IPS DF 6.9 (cell line): ENCODE data around the gene MSL1.

Source experiments
- DNase-seq: peaks from one replicate; pipeline ENCODE4 v3.0.0-alpha.2; 2013; ENCODE audit warnings: low read depth, low spot score
- H3K27ac ChIP-seq: one replicate; pipeline ENCODE4 v1.5.1; 2013; ENCODE audit warnings: low read length, control low read depth
- H3K27me3 ChIP-seq: 2 replicates; pipeline ENCODE4 v1.6.1; 2013; ENCODE audit warnings: mild to moderate bottlenecking, low read length; ENCODE audit not compliant: control insufficient read depth, insufficient read depth
- H3K36me3 ChIP-seq: 2 replicates; pipeline ENCODE4 v1.6.1; 2013; ENCODE audit warnings: low read length; ENCODE audit not compliant: control insufficient read depth, insufficient read depth
- H3K4me1 ChIP-seq: 2 replicates; pipeline ENCODE4 v1.6.1; 2013; ENCODE audit warnings: low read length; ENCODE audit not compliant: control insufficient read depth, insufficient read depth
- H3K4me3 ChIP-seq: 2 replicates; pipeline ENCODE4 v1.5.1; 2013; ENCODE audit warnings: mild to moderate bottlenecking, low read length
- H3K9me3 ChIP-seq: 2 replicates; pipeline ENCODE4 v1.6.1; 2013; ENCODE audit warnings: low read length, inconsistent platforms; ENCODE audit not compliant: control insufficient read depth, insufficient read depth
- WGBS: extraction: QIAGEN DNeasy Blood & Tissue Kit; methylation state at CpG from one replicate; pipeline ENCODE4 v1.1.7; 2013; ENCODE audit warnings: mixed read lengths, missing lambda C conversion rate; ENCODE audit not compliant: insufficient read length, insufficient coverage; 5-methylcytosine and 5-hydroxymethylcytosine counted together

Gene MSL1

DNA sequence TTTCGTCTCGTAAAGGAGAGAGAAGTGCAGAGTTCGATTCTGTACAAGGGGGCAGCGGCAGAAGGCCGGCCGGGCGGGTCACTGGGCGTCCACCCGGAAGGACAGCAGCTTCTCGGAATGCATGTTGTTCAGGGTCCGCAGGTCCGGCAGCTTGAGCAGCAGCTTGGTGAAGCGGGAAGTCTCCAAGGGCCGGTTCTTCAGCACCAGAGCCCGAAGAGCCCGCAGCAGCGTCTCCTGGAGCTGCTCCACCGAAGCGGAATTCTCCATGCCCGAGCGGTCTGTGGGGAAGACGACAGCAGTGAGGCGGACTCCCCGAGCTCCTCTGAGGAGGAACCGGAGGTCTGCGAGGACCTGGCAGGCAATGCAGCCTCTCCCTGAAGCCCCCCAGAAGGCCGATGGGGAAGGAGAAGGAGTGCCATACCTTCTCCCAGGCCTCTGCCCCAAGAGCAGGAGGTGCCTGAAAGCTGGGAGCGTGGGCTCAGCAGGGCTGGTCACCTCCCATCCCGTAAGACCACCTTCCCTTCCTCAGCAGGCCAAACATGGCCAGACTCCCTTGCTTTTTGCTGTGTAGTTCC lies 28.7 kb upstream of the MSL1 start:
- Histone ChIP-seq H3K4me1 (peaks cover 7% of the 10 kb centered on the region), H3K27me3 (no peaks in the 10 kb centered on the region), H3K9me3 (no peaks in the 10 kb centered on the region), H3K27ac (no peak overlapping the region), H3K4me3 (no peak overlapping the region), H3K36me3 (peaks cover 17% of the 10 kb centered on the region)
- no CpG with 5 or more reads among the region's 29 CpGs for WGBS
- no peak for DNase-seq

DNA sequence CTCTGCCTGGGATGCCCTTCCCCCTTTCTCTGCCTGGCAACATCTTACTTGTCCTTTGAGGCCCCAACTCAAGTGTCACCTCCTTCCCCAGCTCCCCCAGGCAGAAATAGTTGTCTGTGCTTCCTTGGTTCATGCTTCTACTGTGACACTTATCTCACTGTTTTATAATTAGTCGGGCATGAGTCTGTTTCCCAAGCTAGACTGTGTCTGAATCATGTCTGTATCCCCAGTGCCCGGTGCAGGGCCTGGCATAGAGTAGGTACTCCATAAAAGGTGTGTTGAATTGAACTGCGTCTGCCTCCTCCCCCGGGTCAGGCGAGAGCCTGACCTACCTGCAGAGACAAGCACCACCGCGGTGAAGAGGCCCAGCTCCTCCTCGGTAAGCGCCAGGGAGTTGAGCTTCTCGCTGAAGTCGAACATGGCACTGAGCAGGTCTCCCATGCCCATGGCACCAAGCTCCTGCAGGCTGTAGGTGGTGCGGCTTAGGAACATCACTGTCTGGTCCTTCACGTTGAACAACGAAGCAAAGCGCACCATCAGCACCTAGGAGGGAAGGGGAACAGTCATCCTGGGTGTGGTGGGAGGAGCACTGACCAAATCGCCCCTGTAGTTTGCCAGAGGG lies 28.1 kb upstream of the MSL1 start:
- no peaks in the 10 kb centered on the region for H3K9me3 ChIP-seq
- no CpG with 5 or more reads among the region's 16 CpGs for WGBS
- DNase-seq: no peak
- H3K4me1 ChIP-seq: peaks cover 13% of the 10 kb centered on the region
- peaks cover 16% of the 10 kb centered on the region for H3K36me3 ChIP-seq
- H3K27me3 ChIP-seq: no peaks in the 10 kb centered on the region
- no peak overlapping the region for H3K4me3 ChIP-seq
- H3K27ac ChIP-seq: no peak overlapping the region

DNA sequence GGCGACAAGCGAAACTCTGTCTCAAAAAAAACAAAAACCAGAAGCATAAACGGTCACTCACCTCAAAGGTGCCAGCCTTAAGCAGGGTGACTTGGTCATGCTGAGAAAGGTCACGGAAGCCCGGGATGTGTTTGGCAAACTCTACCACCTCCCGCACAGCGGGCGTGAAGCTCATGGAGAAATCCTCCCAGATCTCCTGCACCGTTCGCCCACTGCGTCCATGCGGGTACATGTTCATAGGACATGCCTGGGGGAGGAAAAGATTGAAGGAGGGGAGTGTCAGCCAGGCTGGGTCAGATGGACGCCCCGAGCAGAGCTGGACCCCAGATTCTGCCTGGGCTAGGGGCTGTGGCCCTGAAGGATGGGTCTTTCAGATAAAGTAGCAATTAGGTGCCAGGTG lies 26.9 kb upstream of the MSL1 start:
- peaks cover 4% of the 10 kb centered on the region; the same call in 1 of the 2 replicates for H3K27me3 ChIP-seq
- peaks cover 15% of the 10 kb centered on the region for H3K4me1 ChIP-seq
- H3K27ac ChIP-seq: no peak overlapping the region
- no peak overlapping the region for H3K4me3 ChIP-seq
- DNase-seq: no peak
- WGBS: no CpG with 5 or more reads among the region's 14 CpGs
- peaks cover 16% of the 10 kb centered on the region for H3K36me3 ChIP-seq
- H3K9me3 ChIP-seq: no peaks in the 10 kb centered on the region

DNA sequence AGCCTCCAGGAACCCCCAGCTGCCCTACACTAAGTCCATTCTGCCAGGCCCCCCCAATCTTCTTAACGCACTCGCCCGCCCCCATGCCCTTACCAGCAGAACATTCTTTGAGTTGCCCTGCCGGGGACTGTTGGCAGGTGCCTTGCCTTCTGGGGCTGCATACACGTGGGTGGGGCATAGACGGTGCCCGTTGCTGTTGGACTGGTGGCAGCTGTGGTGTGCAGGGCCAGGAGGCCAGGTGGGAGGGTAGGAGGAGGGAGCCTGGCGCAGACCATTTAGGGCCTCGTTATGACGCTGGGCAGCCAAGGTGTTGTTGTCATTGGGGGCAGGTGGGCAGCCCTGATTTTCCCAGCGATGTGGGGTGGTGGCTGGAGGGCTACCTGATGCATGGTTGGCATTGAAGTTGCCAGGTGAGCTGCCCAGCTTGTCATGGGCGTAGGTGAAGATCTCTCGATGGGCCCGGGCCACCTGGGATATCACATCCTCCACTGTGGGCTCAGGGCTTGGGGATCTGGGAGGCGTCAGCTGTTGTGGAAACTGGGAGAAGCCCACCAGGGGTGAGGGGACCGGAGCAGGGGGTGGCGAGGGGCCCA lies 26.3 kb upstream of the MSL1 start:
- no peak overlapping the region for H3K27ac ChIP-seq
- H3K4me3 ChIP-seq: no peak overlapping the region
- WGBS: no CpG with 5 or more reads among the region's 17 CpGs
- DNase-seq: no peak
- H3K4me1 ChIP-seq: peaks cover 20% of the 10 kb centered on the region
- no peaks in the 10 kb centered on the region for H3K9me3 ChIP-seq
- H3K36me3 ChIP-seq: peaks cover 16% of the 10 kb centered on the region
- peaks cover 7% of the 10 kb centered on the region; the same call in 1 of the 2 replicates for H3K27me3 ChIP-seq

DNA sequence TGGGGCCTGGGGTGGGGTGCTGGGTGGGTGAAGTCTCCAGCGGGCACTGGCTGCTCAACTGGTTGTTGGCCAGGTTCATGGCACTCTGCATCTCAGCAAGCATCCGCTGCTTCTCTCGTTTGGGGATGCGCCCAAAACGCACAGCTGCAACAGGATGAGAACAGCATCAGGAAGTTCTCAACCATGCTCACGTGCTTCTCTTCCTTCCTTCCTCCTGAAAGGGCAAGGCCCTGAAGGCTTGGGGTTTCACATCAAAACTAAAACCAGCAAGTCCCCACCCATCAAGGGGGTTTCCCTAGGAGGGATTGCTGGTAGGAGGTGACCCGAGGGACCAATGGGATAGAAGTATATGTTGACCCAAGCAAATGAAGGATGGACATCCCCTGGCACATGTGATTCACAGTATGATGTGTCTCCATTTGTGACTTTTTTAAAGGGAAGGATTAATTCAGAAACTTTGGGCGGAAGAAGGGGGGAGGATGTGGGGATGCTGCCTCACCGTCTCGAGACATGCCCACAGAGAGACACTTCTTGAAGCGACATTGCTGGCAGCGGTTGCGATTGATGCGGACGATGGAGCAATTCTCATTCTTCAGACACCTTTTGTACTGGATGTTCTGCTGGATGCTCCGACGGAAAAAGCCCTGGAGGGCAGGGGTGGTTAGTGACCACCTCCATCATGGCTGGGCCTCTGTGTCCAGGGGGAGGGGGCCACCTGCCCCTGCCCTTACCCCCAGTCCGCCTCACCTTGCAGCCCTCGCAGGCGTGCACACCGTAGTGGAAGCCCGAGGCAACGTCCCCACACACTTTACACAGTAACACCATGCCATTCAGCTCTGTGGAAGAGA lies 25.6 kb upstream of the MSL1 start:
- Histone ChIP-seq H3K4me3 (no peak overlapping the region), H3K36me3 (peaks cover 16% of the 10 kb centered on the region), H3K9me3 (no peaks in the 10 kb centered on the region), H3K27me3 (peaks cover 7% of the 10 kb centered on the region; the same call in 1 of the 2 replicates), H3K4me1 (peaks cover 17% of the 10 kb centered on the region), H3K27ac (no peak overlapping the region)
- no CpG with 5 or more reads among the region's 23 CpGs for WGBS
- DNase-seq: no peak

DNA sequence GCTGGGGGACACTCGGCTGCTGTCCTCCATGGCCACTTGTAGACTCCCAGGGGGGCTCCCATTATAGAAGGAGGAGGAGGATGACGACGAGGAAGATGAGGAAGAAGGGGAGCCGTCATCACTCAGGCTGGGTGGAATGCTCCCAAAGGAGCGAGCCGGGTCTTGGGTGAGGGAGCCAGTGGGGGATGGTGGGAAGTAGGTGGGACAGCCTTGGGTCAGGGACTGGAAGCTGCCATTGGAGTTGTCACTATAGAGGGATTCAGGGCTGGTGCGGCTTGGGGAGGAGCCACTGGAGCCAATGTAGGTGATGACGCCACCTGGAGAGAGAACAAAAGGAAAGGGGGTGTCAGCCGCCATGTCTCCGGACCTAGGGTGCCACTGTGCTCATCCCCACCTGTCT lies 24.7 kb upstream of the MSL1 start:
- no CpG with 5 or more reads among the region's 10 CpGs for WGBS
- H3K27ac ChIP-seq: no peak overlapping the region
- peaks cover 7% of the 10 kb centered on the region; the same call in 1 of the 2 replicates for H3K27me3 ChIP-seq
- no peak for DNase-seq
- H3K9me3 ChIP-seq: no peaks in the 10 kb centered on the region
- no peak overlapping the region for H3K4me3 ChIP-seq
- peaks cover 16% of the 10 kb centered on the region for H3K36me3 ChIP-seq
- peaks cover 13% of the 10 kb centered on the region; the same call in 1 of the 2 replicates for H3K4me1 ChIP-seq

DNA sequence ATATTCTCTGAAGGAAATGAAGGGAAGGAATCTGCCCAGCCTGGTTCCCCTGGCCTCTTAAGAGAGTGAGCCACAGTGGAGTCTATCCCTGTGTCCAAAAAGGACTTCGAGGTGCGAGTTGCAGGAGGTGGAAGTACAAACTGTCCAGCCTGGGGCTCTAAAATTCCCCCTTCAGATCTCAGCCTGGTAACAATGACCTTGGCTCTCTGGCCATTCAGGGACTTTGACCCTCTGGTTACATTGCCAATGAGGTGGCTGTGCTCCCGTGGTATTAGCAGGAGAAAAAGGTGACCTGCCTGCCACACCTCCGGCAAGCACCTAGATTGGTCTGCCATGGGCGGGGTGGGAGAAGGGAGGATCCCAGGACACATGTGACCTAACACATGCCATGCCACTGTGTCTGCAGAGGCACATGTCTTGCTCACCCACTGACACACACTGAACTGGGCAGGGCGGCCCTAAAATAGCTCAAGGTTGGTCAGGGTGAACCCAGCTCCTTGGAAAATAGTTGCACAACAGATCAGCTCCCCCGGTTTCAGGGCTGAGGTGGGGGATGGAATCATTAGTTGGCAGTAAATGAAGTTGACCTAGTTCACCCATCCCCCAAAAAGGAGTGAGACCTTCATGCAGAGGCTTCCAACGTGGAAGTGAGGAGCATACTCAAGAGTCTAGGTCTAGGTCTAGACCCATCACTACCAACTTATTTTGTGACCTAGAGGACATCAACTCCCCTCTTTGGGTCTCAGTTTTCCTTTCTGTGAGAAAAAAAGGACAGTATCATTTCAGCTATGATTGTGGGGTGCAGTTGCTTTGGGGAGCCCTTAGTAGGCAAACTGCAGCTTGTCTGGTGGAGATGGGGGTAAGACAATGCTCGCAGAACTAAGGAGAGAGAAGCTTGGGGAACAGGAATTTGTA lies 23.6 kb upstream of the MSL1 start:
- Histone ChIP-seq H3K9me3 (no peaks in the 10 kb centered on the region), H3K27me3 (peaks cover 7% of the 10 kb centered on the region; the same call in 1 of the 2 replicates), H3K4me1 (peaks cover 15% of the 10 kb centered on the region; the same call in 1 of the 2 replicates), H3K27ac (no peak overlapping the region), H3K36me3 (peaks cover 14% of the 10 kb centered on the region), H3K4me3 (no peak overlapping the region)
- no peak for DNase-seq
- WGBS: no CpG with 5 or more reads among the region's 9 CpGs

DNA sequence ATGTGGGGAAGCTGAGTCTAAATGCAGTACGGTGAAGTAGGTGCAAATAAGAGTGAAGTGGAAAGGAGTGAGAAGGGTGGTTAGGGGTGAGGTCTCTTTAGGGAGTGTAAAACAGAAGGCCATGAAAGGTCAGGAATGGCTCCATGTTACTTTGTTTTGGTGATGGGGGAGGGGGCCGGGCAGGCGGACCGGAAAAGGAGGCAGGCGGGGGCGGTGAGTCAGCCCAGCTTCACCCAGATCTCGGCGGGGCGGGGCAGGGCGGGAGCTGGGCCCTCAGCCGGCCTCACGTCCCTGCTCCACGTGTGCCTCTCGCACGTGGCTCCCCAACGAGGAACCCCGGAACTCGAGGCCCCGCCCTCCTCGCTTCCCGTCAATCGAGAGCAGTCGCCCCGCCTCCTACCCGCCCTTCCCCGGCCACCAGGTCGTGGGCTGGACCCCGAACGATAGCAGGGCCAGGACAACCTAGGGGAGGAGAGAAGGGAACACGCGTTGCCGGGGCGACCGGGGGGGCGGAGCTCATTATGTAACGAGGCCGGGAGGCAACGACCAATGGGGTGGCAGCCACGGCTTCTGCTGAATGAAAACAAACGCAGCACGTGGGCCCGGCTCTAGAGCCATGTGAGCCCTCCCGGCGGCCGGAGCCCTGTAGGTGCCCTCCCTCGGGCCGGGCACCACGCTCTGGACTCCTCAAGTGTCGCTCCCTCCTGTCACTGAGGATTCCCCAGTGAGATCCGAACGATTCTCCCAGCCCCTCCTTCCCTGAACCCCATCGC lies 22.7 kb upstream of the MSL1 start:
- no peak overlapping the region for H3K27ac ChIP-seq
- H3K4me1 ChIP-seq: peaks cover 18% of the 10 kb centered on the region; the same call in 1 of the 2 replicates
- no peak for DNase-seq
- 100% methylated on average over 1 of the region's 52 CpGs for WGBS
- H3K36me3 ChIP-seq: peaks cover 9% of the 10 kb centered on the region; the same call in 1 of the 2 replicates
- no peaks in the 10 kb centered on the region for H3K9me3 ChIP-seq
- H3K4me3 ChIP-seq: peak overlapping the region; percentile 36; the same call in 1 of the 2 replicates
- peaks cover 7% of the 10 kb centered on the region; the same call in 1 of the 2 replicates for H3K27me3 ChIP-seq
